ENCODE data around the gene CRAMP1.

- TF ChIP-seq POLR2A (IDR thresholded peaks at IDR 0.05), result no peak
- TF ChIP-seq, protein P1, sequence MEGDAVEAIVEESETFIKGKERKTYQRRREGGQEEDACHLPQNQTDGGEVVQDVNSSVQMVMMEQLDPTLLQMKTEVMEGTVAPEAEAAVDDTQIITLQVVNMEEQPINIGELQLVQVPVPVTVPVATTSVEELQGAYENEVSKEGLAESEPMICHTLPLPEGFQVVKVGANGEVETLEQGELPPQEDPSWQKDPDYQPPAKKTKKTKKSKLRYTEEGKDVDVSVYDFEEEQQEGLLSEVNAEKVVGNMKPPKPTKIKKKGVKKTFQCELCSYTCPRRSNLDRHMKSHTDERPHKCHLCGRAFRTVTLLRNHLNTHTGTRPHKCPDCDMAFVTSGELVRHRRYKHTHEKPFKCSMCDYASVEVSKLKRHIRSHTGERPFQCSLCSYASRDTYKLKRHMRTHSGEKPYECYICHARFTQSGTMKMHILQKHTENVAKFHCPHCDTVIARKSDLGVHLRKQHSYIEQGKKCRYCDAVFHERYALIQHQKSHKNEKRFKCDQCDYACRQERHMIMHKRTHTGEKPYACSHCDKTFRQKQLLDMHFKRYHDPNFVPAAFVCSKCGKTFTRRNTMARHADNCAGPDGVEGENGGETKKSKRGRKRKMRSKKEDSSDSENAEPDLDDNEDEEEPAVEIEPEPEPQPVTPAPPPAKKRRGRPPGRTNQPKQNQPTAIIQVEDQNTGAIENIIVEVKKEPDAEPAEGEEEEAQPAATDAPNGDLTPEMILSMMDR (IDR thresholded peaks at IDR 0.05), result no peak
Observed at GRCh38 chr16:1596516-1596915, 15.6 kb upstream of the CRAMP1 start.
